ENCODE data around the gene PSRC1.
A peak's percentile ranks its signal among the peaks of the same experiment; 100 is the strongest.

Gene PSRC1

GRCh38 chr1:109269981-109270622 is 12.8 kb downstream of the PSRC1 start:
- H3K27me3 Mint-ChIP-seq, result no peaks in the 10 kb centered on the region
- no peaks in the 10 kb centered on the region for H3K36me3 Mint-ChIP-seq (ENCODE audit: low read depth)
- H3K4me3 Mint-ChIP-seq, result no peak overlapping the region
- H3K9me3 Mint-ChIP-seq, result no peaks in the 10 kb centered on the region
- H3K4me1 Mint-ChIP-seq (ENCODE audit: low read depth), result peaks cover 5% of the 10 kb centered on the region
- no peak overlapping the region for H3K27ac Mint-ChIP-seq

- H3K27me3 Mint-ChIP-seq, result no peaks in the 10 kb centered on the region
- H3K4me1 Mint-ChIP-seq (ENCODE audit: low read depth), result peaks cover 5% of the 10 kb centered on the region
- H3K36me3 Mint-ChIP-seq (ENCODE audit: low read depth), result no peaks in the 10 kb centered on the region
- H3K27ac Mint-ChIP-seq, result no peak overlapping the region
- no peak overlapping the region for H3K4me3 Mint-ChIP-seq
- no peaks in the 10 kb centered on the region for H3K9me3 Mint-ChIP-seq
Observed at GRCh38 chr1:109269212-109269980, 13.5 kb downstream of the PSRC1 start.

- Mint-ChIP-seq H3K9me3 (no peaks in the 10 kb centered on the region), H3K4me3 (no peak overlapping the region), H3K27ac (no peak overlapping the region), H3K27me3 (no peaks in the 10 kb centered on the region), H3K36me3 (ENCODE audit: low read depth) (no peaks in the 10 kb centered on the region), H3K4me1 (ENCODE audit: low read depth) (no peaks in the 10 kb centered on the region)
Observed at GRCh38 chr1:109268431-109269211, 14.3 kb downstream of the PSRC1 start.

GRCh38 chr1:109267743-109268300 is 15.1 kb downstream of the PSRC1 start:
- H3K36me3 Mint-ChIP-seq (ENCODE audit: low read depth), result no peaks in the 10 kb centered on the region
- no peak overlapping the region for H3K4me3 Mint-ChIP-seq
- H3K27me3 Mint-ChIP-seq, result no peaks in the 10 kb centered on the region
- no peaks in the 10 kb centered on the region for H3K9me3 Mint-ChIP-seq
- no peak overlapping the region for H3K27ac Mint-ChIP-seq
- H3K4me1 Mint-ChIP-seq (ENCODE audit: low read depth), result no peaks in the 10 kb centered on the region

- Mint-ChIP-seq H3K4me1 (ENCODE audit: low read depth) (no peaks in the 10 kb centered on the region), H3K27me3 (no peaks in the 10 kb centered on the region), H3K4me3 (no peak overlapping the region), H3K27ac (no peak overlapping the region), H3K9me3 (no peaks in the 10 kb centered on the region), H3K36me3 (ENCODE audit: low read depth) (no peaks in the 10 kb centered on the region)
Observed at GRCh38 chr1:109266965-109267364, 16.0 kb downstream of the PSRC1 start.

- Mint-ChIP-seq H3K27me3 (no peaks in the 10 kb centered on the region), H3K36me3 (ENCODE audit: low read depth) (no peaks in the 10 kb centered on the region), H3K4me1 (ENCODE audit: low read depth) (no peaks in the 10 kb centered on the region), H3K9me3 (no peaks in the 10 kb centered on the region), H3K4me3 (no peak overlapping the region), H3K27ac (no peak overlapping the region)
Observed at GRCh38 chr1:109265741-109266330, 17.1 kb downstream of the PSRC1 start.

- Mint-ChIP-seq H3K27ac (no peak overlapping the region), H3K36me3 (ENCODE audit: low read depth) (no peaks in the 10 kb centered on the region), H3K9me3 (no peaks in the 10 kb centered on the region), H3K27me3 (no peaks in the 10 kb centered on the region), H3K4me1 (ENCODE audit: low read depth) (no peaks in the 10 kb centered on the region), H3K4me3 (no peak overlapping the region)
Observed at GRCh38 chr1:109265016-109265415, 17.9 kb downstream of the PSRC1 start.

- no peak overlapping the region for H3K27ac Mint-ChIP-seq
- H3K9me3 Mint-ChIP-seq, result no peaks in the 10 kb centered on the region
- H3K36me3 Mint-ChIP-seq (ENCODE audit: low read depth), result no peaks in the 10 kb centered on the region
- H3K27me3 Mint-ChIP-seq, result no peaks in the 10 kb centered on the region
- no peak overlapping the region for H3K4me3 Mint-ChIP-seq
- no peaks in the 10 kb centered on the region for H3K4me1 Mint-ChIP-seq (ENCODE audit: low read depth)
Observed at GRCh38 chr1:109264379-109264755, 18.6 kb downstream of the PSRC1 start.

- H3K4me1 Mint-ChIP-seq (ENCODE audit: low read depth), result no peaks in the 10 kb centered on the region
Observed at GRCh38 chr1:109263597-109264378, 19.2 kb downstream of the PSRC1 start.

GRCh38 chr1:109263234-109263596 is 19.7 kb downstream of the PSRC1 start:
- no peaks in the 10 kb centered on the region for H3K4me1 Mint-ChIP-seq (ENCODE audit: low read depth)
- no peaks in the 10 kb centered on the region for H3K27me3 Mint-ChIP-seq
- no peak overlapping the region for H3K4me3 Mint-ChIP-seq
- peak overlapping the region; percentile 78 for H3K27ac Mint-ChIP-seq
- H3K9me3 Mint-ChIP-seq, result no peaks in the 10 kb centered on the region
- no peaks in the 10 kb centered on the region for H3K36me3 Mint-ChIP-seq (ENCODE audit: low read depth)

More at GRCh38 chr1:109263597-109264378, 19.2 kb downstream of the PSRC1 start:
- Mint-ChIP-seq H3K9me3 (no peaks in the 10 kb centered on the region), H3K4me3 (no peak overlapping the region), H3K27me3 (no peaks in the 10 kb centered on the region), H3K27ac (peak overlapping the region; percentile 78), H3K36me3 (ENCODE audit: low read depth) (no peaks in the 10 kb centered on the region)

GRCh38 chr1:109262231-109263055 is 20.5 kb downstream of the PSRC1 start:
- H3K27me3 Mint-ChIP-seq, result no peaks in the 10 kb centered on the region
- no peak overlapping the region for H3K27ac Mint-ChIP-seq
- no peaks in the 10 kb centered on the region for H3K36me3 Mint-ChIP-seq (ENCODE audit: low read depth)
- H3K9me3 Mint-ChIP-seq, result no peaks in the 10 kb centered on the region
- H3K4me1 Mint-ChIP-seq (ENCODE audit: low read depth), result no peaks in the 10 kb centered on the region
- no peak overlapping the region for H3K4me3 Mint-ChIP-seq

GRCh38 chr1:109261578-109261977 is 21.4 kb downstream of the PSRC1 start:
- H3K4me1 Mint-ChIP-seq (ENCODE audit: low read depth), result no peaks in the 10 kb centered on the region
- no peaks in the 10 kb centered on the region for H3K9me3 Mint-ChIP-seq
- no peaks in the 10 kb centered on the region for H3K36me3 Mint-ChIP-seq (ENCODE audit: low read depth)
- no peak overlapping the region for H3K4me3 Mint-ChIP-seq
- no peak overlapping the region for H3K27ac Mint-ChIP-seq
- no peaks in the 10 kb centered on the region for H3K27me3 Mint-ChIP-seq

- Mint-ChIP-seq H3K27ac (no peak overlapping the region), H3K4me1 (ENCODE audit: low read depth) (no peaks in the 10 kb centered on the region), H3K27me3 (no peaks in the 10 kb centered on the region), H3K36me3 (ENCODE audit: low read depth) (no peaks in the 10 kb centered on the region), H3K4me3 (no peak overlapping the region), H3K9me3 (no peaks in the 10 kb centered on the region)
Observed at GRCh38 chr1:109261006-109261405, 21.9 kb downstream of the PSRC1 start.
